T-helper 2 cell treated with Interferon-gamma antibody and Interleukin-4, amounts not matched to agents 5 μg/mL and 100 μg/mL, for 36 hours (primary cell): ENCODE measurements around the gene MT4.

Source experiments
- DNase-seq: peaks from one replicate; pipeline ENCODE4 v3.0.0; 2021; ENCODE audit warnings: low spot score
- H3K27ac Mint-ChIP-seq: one replicate; pipeline ENCODE4 v1.8.0; 2021; ENCODE audit warnings: mild to moderate bottlenecking, mixed read lengths
- H3K27me3 Mint-ChIP-seq: one replicate; pipeline ENCODE4 v1.8.0; 2021; ENCODE audit warnings: low read depth, mixed read lengths
- H3K36me3 Mint-ChIP-seq: one replicate; pipeline ENCODE4 v1.8.0; 2021; ENCODE audit warnings: low read depth, mixed read lengths
- H3K4me1 Mint-ChIP-seq: one replicate; pipeline ENCODE4 v1.8.0; 2021; ENCODE audit warnings: low read depth, mixed read lengths
- H3K4me3 Mint-ChIP-seq: one replicate; pipeline ENCODE4 v1.8.0; 2022; ENCODE audit warnings: mild to moderate bottlenecking, moderate library complexity, mixed read lengths
- H3K9me3 Mint-ChIP-seq: one replicate; pipeline ENCODE4 v1.8.0; 2021; ENCODE audit warnings: mixed read lengths

MT4 gene

GRCh38 chr16:56547949-56548567 is 16.8 kb upstream of the MT4 start:
- DNase-seq = no peak
- Mint-ChIP-seq H3K36me3 (no peaks in the 10 kb centered on the region), H3K4me1 (peaks cover 11% of the 10 kb centered on the region), H3K9me3 (no peaks in the 10 kb centered on the region), H3K27ac (no peak overlapping the region), H3K27me3 (peaks cover 18% of the 10 kb centered on the region), H3K4me3 (no peak overlapping the region)

DNA sequence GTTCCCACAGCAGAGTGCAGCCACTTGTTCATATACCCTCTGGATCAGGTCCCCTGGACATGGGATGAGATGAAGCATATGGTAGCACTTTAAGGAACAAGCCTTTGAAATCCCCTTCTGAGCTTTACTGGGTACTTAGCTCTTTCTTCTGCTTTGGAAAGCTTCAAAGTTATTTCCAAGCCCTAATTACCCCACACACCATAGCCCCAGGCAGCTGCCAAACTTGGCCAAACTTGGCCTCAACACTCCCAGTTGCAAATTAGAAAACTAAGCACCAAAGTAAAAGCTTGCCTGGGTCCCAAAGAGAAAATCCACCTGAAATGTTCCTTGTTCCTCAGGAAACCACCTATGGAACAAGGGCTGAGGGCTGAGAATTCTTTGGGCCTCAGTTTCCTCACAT is 15.7 kb upstream of the MT4 start:
- Mint-ChIP-seq H3K4me3 (no peak overlapping the region), H3K36me3 (no peaks in the 10 kb centered on the region), H3K27me3 (peaks cover 21% of the 10 kb centered on the region), H3K9me3 (no peaks in the 10 kb centered on the region), H3K4me1 (peaks cover 11% of the 10 kb centered on the region), H3K27ac (no peak overlapping the region)
- DNase-seq = no peak

GRCh38 chr16:56549744-56550385 is 15.0 kb upstream of the MT4 start:
- Mint-ChIP-seq H3K27me3 (peaks cover 18% of the 10 kb centered on the region), H3K36me3 (no peaks in the 10 kb centered on the region), H3K9me3 (no peaks in the 10 kb centered on the region), H3K4me1 (peaks cover 11% of the 10 kb centered on the region), H3K4me3 (no peak overlapping the region), H3K27ac (no peak overlapping the region)
- no peak for DNase-seq

- Mint-ChIP-seq H3K27me3 (peaks cover 22% of the 10 kb centered on the region), H3K27ac (no peak overlapping the region)
Measured at GRCh38 chr16:56551796-56552738, 12.8 kb upstream of the MT4 start.

DNA sequence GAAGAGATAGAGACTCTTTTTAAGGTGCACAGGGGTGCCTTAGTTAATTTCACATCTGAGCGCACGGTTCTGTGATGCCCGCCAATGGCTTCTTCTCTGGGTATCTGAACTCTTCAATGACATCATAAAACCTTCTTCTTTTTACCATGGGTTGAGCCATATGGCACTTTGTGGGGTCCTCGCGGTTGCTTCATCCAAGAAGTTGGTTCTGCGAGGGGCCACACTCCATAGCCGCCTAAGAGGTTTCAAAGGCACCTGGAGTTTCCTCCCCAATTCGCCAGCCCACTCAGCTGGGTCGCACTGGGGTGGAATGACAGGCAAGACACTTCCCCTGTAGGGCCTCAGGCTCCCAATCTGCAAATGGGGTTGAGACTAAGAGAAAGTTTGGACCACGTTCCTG is 10.4 kb upstream of the MT4 start:
- H3K4me3 Mint-ChIP-seq = no peak overlapping the region
- no peaks in the 10 kb centered on the region for H3K36me3 Mint-ChIP-seq
- DNase-seq = no peak
- no peaks in the 10 kb centered on the region for H3K9me3 Mint-ChIP-seq
- H3K27ac Mint-ChIP-seq = no peak overlapping the region
- H3K4me1 Mint-ChIP-seq = peaks cover 3% of the 10 kb centered on the region
- H3K27me3 Mint-ChIP-seq = peaks cover 33% of the 10 kb centered on the region

More at GRCh38 chr16:56551796-56552738, 12.8 kb upstream of the MT4 start:
- peaks cover 11% of the 10 kb centered on the region for H3K4me1 Mint-ChIP-seq
- H3K4me3 Mint-ChIP-seq = no peak overlapping the region
- no peaks in the 10 kb centered on the region for H3K36me3 Mint-ChIP-seq
- no peak for DNase-seq
- H3K9me3 Mint-ChIP-seq = no peaks in the 10 kb centered on the region

GRCh38 chr16:56558024-56558747 is 6.7 kb upstream of the MT4 start:
- Mint-ChIP-seq H3K4me3 (no peak overlapping the region), H3K36me3 (no peaks in the 10 kb centered on the region), H3K27ac (peak overlapping the region; percentile 12), H3K27me3 (peaks cover 33% of the 10 kb centered on the region), H3K9me3 (no peaks in the 10 kb centered on the region), H3K4me1 (no peaks in the 10 kb centered on the region)
- no peak for DNase-seq

DNA sequence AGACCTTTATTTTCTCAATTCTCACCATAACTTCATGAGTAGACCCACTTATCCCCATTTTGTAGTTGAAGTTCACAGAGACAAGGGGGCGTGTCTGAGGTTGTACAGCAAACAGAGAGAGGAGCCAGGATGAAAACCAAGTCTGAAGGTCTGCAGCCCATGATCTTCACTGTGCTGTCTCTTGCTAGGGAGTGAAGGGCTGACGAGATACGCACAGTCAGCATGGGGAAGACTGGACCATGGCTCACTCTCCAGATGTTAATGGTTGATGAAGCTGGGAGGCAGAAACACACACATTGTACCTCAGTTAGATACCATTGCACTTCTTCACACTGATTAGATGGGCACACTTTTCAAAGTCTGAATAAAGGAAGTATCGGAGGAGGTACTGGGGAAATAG is 5.8 kb upstream of the MT4 start:
- no peaks in the 10 kb centered on the region for H3K36me3 Mint-ChIP-seq
- DNase-seq = no peak
- peaks cover 28% of the 10 kb centered on the region for H3K27me3 Mint-ChIP-seq

GRCh38 chr16:56560447-56560846 is 4.4 kb upstream of the MT4 start:
- DNase-seq = no peak
- Mint-ChIP-seq H3K4me1 (no peaks in the 10 kb centered on the region), H3K4me3 (no peak overlapping the region), H3K27ac (no peak overlapping the region), H3K9me3 (no peaks in the 10 kb centered on the region), H3K27me3 (peaks cover 28% of the 10 kb centered on the region), H3K36me3 (no peaks in the 10 kb centered on the region)

More for the DNA sequence above, 5.8 kb upstream of the MT4 start:
- no peaks in the 10 kb centered on the region for H3K4me1 Mint-ChIP-seq
- H3K9me3 Mint-ChIP-seq = no peaks in the 10 kb centered on the region
- H3K4me3 Mint-ChIP-seq = no peak overlapping the region
- H3K27ac Mint-ChIP-seq = no peak overlapping the region

DNA sequence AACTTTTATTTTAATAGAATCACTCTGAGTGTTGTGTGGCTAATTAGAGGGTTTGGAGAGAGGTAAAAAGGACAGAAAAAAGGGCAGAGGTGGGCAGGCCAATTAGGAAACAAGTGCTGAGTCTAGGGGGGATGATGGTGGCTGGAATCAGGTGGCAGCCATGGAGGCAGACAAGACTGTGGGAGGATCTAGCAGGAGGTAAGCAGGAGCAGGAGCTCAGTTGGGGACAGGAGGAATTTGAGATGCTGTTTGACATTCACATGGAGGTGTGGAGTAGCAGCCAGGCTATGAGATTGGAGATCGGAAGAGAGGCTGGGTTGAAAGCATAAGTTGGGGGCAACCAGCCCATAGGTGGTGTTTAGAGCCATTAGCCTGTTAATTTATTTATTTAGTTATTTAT is 3.7 kb upstream of the MT4 start:
- Mint-ChIP-seq H3K36me3 (no peaks in the 10 kb centered on the region), H3K27ac (no peak overlapping the region), H3K4me1 (no peaks in the 10 kb centered on the region), H3K4me3 (no peak overlapping the region), H3K27me3 (peaks cover 23% of the 10 kb centered on the region), H3K9me3 (no peaks in the 10 kb centered on the region)
- no peak for DNase-seq

DNA sequence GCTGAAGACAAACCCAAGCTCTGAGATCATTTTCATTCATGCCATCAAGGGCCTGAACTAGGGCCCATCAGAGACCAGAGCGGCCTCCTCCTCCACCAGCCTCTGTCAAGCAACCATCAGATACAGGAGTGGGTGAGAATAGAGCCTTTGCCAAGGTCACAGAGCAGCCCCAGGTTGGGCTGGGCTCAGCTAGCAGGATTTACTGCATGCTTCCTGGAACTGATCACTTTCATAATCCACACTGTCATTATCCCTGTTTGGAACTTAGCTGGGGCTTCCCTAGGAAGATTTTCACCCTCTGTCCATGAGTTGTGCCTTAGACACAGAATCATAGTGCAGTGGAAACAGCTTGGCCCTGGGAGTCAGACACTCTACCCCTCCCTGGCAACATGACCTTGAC is 5.1 kb downstream of the MT4 start:
- Mint-ChIP-seq H3K4me1 (peaks cover 2% of the 10 kb centered on the region), H3K27ac (no peak overlapping the region), H3K4me3 (no peak overlapping the region)

DNA sequence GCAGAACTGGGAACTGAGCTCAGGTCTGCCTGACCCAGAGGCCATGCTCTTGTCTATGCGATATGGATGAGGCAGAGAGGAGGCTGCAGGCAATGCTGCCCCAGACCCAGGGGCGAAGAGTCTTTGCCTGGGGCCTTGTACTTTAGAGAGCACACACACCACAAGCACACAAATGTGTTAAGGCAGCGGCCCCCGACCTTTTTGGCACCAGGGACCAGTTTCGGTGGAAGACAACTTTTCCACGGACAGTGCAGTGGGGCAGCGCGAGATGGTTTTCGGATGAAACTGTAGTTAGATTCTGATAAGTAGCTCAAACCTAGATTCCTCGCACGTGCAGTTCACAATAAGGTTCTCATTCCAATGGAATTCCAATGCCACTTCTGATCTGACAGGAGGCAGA is 6.7 kb downstream of the MT4 start:
- Mint-ChIP-seq H3K36me3 (no peaks in the 10 kb centered on the region), H3K4me1 (peaks cover under 1% of the 10 kb centered on the region), H3K4me3 (no peak overlapping the region), H3K27me3 (peaks cover 22% of the 10 kb centered on the region), H3K27ac (no peak overlapping the region), H3K9me3 (peaks cover 10% of the 10 kb centered on the region)
- no peak for DNase-seq

More for the DNA sequence above, 5.1 kb downstream of the MT4 start:
- DNase-seq = no peak
- no peaks in the 10 kb centered on the region for H3K36me3 Mint-ChIP-seq
- peaks cover 22% of the 10 kb centered on the region for H3K27me3 Mint-ChIP-seq
- H3K9me3 Mint-ChIP-seq = peaks cover 6% of the 10 kb centered on the region

- H3K4me1 Mint-ChIP-seq = peaks cover 6% of the 10 kb centered on the region
- no peak overlapping the region for H3K4me3 Mint-ChIP-seq
- peaks cover 10% of the 10 kb centered on the region for H3K9me3 Mint-ChIP-seq
- no peak for DNase-seq
- H3K36me3 Mint-ChIP-seq = no peaks in the 10 kb centered on the region
- peaks cover 11% of the 10 kb centered on the region for H3K27me3 Mint-ChIP-seq
- H3K27ac Mint-ChIP-seq = no peak overlapping the region
Measured at GRCh38 chr16:56574625-56575024, 9.8 kb downstream of the MT4 start.

DNA sequence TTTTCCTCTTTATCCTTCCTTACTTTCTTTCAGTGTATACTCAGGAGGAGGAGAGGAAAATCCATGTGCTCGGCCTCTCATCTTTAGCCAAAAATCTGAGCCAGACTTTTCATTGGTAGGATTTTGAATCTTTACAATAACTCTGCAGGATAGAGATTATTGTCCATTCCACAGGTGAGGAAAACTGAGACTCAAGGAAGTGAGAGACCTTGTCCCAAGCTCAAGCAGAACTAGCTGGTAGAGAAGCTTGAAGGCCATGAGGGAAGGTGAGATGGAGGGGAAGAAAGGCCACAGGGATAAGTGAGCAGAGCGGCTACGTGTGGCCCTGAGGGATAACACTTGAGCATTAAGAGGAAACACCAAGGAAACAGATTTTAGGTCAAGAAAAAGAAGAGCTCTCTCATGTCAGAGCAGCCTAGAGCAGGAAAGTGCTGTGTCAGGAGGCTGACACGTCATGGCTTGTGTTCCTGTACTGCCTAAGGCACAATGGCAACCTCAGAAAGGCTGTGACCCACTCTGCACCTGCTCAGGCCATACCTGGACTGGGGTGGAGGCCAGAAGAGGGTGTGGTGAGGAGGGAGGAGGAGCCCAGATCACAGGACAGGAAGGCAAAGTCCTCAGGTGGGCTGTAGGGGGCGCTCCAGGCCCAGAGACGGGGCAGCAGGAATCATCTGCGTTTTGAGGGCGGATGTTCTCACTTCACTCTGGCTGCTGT is 11.9 kb downstream of the MT4 start:
- peaks cover 6% of the 10 kb centered on the region for H3K4me1 Mint-ChIP-seq
- no peak overlapping the region for H3K27ac Mint-ChIP-seq
- peaks cover 10% of the 10 kb centered on the region for H3K9me3 Mint-ChIP-seq
- no peak overlapping the region for H3K4me3 Mint-ChIP-seq
- H3K36me3 Mint-ChIP-seq = no peaks in the 10 kb centered on the region
- DNase-seq = peak; percentile 80
- peaks cover 11% of the 10 kb centered on the region for H3K27me3 Mint-ChIP-seq
